Fibroblast of skin of right biceps (primary cell): ENCODE results near the gene CHRNB4.

Experiments
- DNase-seq: peaks from one replicate; pipeline ENCODE4 v3.0.0-alpha.2; 2013

Gene CHRNB4

DNA sequence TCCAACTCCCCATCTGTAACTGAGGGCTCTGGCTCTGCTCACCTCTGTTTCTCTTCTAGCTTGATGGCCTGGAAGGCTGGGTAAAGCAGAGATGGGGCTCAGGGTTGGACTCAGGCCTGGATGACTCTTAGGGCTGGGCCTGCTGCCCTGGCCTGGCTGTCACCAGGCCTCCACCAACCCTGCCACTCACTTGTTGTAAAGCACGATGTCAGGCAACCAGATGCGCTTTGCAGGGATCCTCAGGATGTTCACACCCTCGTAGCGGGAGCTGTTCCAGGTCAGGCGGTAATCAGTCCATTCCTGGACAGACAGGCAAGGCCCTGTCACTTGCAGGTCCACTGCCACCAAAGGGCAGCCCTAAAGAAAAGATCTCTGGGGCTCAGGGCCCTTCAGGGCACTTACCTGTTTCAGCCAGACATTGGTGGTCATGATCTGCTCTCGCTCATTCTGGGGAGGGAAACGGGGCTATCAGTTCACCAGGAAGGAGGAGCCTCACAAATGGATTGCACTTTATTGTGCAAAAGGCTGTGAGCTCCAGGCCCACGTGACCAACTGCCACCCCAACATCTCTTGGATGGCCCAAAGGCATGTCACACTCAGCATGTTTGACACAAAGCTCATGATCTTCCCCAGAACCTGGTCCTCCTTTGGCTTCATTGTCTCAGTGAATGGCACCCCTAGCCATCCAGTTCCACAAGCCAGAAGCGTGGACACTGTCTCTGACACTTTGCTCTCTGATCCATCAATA is 9.9 kb downstream of the CHRNB4 start:
- DNase-seq: no peak

- no peak for DNase-seq
These were observed 11.3 kb downstream of the CHRNB4 start for GRCh38 chr15:78629716-78630065.

GRCh38 chr15:78629031-78629715 is 11.8 kb downstream of the CHRNB4 start:
- DNase-seq: no peak

DNA sequence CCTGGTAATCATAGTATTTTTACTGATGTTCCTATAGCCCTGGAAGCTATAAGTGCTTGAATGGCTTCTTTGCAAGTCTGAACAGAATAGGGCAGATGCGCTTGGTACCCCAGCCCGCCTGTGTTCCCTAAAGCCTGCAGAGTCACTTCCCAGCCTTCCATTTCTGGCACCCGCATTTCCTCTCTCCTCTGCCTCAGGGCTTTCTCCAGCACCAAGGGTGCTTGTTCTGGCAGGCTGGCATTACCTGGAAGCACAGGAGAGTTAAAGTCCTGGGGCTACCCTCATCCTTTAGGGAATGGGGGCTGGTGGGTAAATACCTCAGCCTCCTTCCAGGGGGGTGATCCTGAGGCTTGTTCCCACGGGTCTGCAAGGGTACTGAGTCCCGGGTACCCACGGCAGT is 12.8 kb downstream of the CHRNB4 start:
- no peak for DNase-seq

DNA sequence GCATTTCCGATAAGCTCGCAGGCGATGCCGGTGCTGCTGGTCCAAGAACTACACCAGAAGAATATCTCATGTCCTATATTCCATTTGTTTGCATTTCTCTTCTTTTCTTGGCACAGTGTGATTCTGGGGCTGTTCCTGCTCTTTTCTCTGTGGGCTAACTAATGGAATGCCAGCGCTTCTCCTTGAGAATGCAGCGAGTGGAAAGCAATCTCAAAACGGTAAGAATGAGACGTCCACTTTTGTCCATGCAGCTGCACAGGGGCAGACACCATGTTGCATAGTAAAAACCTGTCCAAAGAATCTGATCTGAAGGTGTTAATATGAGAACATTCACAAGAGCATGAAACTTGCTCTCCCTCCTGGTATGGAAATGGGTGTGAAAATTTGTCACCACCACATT is 13.7 kb downstream of the CHRNB4 start:
- DNase-seq: no peak

DNA sequence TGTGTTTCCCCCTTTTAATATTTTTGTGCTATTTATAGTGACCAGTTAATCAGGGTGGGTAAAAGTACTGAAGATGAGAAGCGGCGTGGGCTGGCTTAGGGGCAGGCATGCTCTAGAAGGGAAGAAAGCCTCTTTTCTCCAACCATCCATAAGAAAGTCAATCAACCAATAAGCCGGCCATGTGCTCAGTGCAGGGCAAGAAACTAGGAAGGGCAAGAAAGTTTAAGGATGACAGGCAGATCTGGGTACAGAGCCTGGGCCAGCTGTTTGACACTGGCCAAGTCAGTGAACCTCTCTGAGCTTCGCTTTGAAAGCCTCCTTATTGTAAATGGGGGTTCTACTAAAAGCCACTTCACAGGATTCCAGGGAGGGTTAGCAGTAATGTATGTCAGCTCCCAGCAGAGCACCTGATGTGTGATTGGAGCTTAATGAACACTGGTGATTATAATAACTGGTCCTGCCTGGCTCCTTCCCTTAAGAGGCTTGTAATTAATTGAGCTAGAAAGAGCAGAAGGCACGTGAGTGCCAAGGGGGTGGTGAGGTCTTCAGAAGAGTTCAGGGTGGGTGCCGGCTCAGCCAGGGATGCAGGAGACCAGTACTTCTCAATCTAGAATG is 14.5 kb downstream of the CHRNB4 start:
- DNase-seq: no peak

- DNase-seq: no peak
These were observed 15.3 kb downstream of the CHRNB4 start for GRCh38 chr15:78625606-78626280.

GRCh38 chr15:78624651-78625590 is 16.1 kb downstream of the CHRNB4 start:
- no peak for DNase-seq

- DNase-seq: no peak
These were observed 17.1 kb downstream of the CHRNB4 start for GRCh38 chr15:78623786-78624497.

DNA sequence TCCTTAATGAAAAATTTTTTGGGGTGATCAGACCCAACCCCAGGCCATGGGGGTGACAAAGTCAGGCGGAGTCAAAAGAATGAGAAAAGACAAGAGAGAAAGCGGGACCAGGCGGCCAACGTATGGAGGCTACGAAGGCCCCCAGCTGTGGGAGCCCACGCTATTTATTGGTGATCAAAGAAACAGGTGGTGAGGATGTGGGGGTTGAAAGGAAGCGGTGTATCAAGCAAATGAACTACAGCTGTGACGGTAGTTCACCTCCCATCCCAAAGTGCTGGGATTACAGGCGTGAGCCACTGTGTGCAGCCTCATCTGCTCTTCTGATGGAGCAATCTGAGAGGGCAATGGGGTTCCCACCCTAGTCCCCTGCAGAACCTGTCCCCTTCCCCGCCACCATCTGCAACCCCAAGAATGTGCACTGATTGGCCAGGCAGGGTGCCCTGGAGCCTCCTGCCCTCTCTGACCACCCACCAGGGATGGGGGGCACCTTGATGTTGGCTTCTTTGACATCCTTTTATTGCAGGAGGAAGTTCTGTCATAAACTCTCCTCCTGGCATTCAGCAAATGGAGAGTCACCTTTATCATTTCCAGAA is 19.1 kb downstream of the CHRNB4 start:
- DNase-seq: no peak

DNA sequence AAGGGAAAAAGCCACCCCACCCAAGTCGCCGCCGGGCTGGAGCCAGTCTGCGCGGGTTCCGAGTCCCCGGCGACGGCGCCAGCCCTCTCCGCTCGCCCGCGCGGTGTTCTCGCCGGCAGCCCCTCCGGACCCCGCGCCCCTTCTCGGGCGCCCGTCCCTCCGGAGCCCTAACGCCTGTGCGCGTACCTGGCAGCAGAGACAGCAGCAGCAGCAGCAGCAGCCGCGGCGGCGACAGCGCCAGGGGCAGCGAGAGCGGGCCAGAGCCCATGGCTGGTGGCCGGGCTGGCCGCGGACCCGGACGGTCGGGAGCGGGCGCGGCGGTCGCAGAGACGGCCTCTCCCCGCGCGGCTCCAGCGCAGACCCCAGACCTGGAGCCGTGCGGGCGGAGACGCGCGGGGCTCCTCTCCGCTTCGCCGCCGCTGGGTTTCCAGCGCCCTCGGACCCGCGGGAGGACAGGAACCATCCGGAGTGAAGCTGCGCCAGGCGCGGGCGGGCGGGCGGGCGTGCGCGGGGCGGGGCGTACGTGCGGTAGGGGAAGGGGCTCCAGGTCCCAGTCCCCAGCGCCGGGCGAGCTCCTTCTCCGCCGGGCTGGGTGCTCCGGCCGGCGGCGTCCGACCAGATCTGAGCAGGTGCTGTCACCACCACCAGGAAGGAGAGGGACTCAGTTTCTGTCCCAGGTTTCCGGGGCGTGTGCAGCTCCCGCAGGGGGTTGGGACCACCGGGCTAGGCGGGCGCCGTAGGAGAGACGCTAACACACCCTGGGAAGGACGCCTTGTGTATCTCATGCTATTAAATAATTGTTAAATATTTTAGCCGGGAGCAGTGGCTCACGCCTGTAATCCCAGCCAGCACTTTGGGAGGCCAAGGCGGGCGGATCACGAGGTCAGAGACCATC is 20.2 kb downstream of the CHRNB4 start, which contains the start of gene CHRNA3:
Gene CHRNA3 (minus strand): TSS at position 470 of the 895 bp plus-strand sequence. CDS start 202 bp downstream, at position 268.
- DNase-seq: no peak

DNA sequence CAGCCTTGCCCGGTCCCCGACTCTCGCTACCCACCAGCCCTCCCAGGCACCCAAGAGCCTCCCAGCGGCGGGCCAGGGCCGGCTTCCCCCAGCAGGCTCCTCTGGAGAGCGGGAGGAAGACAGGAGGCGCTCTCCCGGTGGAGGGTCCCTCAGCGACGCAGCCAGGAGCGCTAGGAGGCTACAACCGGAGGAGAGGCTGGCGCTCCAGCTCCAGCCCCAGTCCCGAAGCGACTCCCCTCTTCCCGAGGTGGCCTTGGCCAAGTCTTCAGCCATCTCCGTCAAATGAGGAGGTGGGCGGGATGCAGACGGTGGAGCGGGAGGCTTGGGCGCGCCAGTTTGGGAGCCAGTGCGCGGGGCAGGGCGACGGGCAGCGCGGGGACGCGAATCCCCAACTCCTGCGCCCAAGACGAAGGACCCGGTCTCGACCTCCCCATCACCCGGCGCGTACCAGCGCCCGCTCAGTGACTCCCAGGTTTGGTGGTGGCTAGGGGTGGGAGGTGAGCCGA is 20.9 kb downstream of the CHRNB4 start:
- DNase-seq: peak; percentile 4

DNA sequence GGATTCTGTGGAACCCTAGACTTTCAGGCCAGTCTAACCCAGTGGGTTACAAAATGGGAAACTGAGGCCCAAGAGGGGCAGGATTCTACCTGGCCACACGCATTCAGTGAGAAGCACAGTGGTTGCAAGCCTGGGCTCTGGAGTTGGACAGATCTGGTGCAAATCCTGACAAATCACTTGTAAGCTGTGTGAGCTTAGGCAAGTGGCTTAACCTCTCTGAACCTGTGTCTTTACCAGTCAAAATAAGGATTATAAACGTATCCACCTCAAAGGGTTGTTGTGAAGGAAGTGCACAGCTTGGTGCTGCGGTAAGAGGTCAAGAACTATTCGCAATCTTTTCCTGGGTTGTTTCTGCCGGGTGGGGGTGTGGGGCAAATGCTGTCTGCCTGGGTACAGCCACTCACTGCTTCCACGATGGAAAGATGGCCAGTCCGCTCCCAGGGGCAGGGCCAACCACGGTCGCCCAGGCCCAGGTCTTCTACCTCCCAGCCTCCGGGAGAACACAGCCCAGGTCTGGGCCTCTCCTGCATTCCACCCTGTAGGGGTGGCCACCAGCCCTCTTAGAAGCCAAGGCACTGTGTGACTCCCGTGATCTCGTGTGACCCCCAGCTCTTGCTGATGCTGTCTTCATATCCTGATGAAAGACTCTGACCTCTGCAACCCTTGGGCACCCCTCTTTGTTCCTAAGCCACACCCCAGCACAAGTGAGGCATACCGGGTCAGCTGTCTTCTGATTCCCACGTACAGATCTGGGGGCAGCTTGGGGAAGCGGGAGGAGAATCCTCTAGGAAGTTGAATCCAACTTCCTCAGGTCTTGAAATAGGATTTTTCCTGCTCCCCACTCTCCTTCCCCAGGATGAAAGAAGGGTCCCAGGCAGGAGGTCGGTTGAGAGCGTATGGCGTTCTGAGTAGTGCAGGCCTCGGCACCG is 21.7 kb downstream of the CHRNB4 start:
- DNase-seq: no peak

DNA sequence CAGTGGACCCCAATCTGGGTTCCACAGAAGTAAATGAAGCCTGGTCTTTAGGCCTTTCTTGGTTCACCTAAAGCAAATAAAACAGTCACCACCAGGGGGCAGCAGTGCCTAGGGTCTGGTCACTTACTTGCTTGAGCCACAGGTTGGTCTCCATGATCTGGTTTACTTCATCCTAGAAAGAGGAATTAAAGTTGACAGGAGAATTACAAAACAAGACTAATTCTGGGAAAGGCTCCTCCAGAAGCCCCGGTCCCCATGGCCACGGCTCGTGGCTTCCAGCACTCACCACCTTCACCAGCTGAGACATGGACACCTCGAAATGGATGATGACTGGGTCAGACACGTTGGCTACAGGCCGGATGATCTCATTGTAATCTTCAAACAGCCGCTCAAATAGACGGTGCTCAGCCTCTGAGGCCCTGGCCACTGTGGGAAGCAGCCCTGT is 22.5 kb downstream of the CHRNB4 start:
- DNase-seq: peak; percentile 77

GRCh38 chr15:78618064-78618463 is 22.9 kb downstream of the CHRNB4 start:
- DNase-seq: no peak

DNA sequence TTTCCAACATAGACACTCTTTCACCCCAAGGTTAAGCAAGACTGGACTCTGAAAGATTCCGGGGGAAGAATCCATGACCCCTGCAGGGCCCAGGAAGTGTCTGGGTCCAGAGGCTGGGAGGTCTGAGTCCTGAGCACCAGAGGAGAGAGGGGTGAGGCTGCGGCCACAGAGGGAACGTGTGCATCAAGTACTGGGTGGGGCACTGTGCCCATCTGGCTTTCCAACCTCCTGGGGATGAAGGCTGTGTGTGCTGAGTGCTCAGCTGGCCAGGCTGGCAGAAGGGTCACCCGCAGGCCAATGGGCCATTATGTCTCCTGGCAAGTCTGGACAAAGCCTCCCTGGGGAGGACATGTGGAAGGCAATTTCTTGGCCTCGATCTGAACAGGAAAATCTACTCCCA is 23.5 kb downstream of the CHRNB4 start:
- no peak for DNase-seq

- no peak for DNase-seq
These were observed 23.9 kb downstream of the CHRNB4 start for GRCh38 chr15:78617076-78617475.

DNA sequence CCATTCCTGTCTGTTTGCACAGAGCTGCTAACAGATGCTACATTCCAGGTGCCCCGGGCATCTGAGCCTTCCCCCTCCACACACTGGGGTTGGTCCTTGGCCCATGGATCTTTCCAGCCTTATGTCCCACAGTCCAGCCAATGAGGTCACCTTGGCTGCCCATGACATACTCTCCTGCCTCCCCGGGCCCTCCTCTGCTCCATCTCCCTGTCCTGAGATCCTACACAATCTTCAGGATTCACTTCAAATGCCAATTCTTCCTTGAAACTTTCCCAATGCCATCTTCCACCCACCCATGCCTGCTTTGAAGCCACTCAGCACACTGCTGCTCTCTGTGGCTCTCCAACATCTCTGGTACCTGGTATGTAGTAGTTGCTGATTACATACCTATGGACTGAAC is 24.5 kb downstream of the CHRNB4 start:
- no peak for DNase-seq

DNA sequence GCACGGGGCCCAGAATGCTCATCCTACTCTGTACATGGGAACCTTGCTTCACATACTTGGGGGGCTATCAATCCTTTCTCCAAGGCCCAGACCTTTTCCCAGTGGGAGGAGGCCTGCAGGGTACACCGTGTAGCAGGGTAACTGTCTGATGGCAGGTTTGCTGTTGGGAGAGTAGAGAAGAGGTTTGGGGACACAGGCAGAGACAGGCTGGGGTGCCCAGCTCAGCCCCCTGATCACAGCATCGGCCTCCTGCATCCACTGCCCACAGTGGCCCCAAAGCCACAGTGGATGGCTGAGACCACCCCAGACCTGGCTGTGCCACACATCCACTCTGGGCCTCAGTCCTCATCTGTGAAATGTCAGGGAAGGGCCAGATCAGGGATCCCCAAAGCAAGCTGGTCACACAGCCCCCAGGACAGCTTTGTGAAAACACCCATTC is 25.8 kb downstream of the CHRNB4 start:
- DNase-seq: no peak
